HG02610 (cell line): Measurements from ENCODE around the gene CDC14A.
A peak's percentile ranks its signal among the peaks of the same experiment; 100 is the strongest.
"Not testable (repeated sequence)": the region's sequence is repeated elsewhere in the genome, so short reads cannot be mapped to it uniquely, and the experiment has no call there.

Source experiments
- ATAC-seq: cut with Tn5 transposase; IDR thresholded peaks from one replicate; pipeline ENCODE4 v1.9.1; 2021; ENCODE audit warnings: mild to moderate bottlenecking, moderate library complexity; ENCODE audit not compliant: unreplicated experiment

CDC14A gene

GRCh38 chr1:100352267-100353070 is at the start of gene CDC14A:
Gene CDC14A (plus strand): TSS chr1:100352506. CDS start chr1:100352955, 449 bp downstream.
- ATAC-seq, result peak; percentile 66

DNA sequence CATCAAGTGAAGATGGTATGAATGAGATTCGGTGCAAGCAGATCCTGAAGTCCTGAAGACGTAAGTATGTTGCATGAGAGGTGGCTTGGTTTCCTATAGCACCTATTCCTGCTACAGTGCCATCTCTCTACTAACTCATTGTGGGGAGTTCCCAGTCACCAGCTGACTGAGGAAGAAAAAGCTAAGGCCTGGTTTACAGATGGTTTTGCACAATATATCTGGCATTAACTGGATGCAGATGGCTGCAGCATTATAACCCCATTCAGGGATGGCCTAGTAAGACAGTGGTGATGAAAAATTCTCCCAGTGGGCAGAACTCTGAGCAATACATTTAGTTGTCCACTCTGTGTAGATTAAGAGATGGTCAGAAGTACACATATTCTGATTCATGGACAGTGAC is 49.6 kb upstream of the CDC14A start:
- ATAC-seq, result no peak

- ATAC-seq, result no peak
These were observed 48.1 kb upstream of the CDC14A start for GRCh38 chr1:100304227-100304626.

- ATAC-seq, result no peak
These were observed 47.4 kb upstream of the CDC14A start for GRCh38 chr1:100304921-100305320.

DNA sequence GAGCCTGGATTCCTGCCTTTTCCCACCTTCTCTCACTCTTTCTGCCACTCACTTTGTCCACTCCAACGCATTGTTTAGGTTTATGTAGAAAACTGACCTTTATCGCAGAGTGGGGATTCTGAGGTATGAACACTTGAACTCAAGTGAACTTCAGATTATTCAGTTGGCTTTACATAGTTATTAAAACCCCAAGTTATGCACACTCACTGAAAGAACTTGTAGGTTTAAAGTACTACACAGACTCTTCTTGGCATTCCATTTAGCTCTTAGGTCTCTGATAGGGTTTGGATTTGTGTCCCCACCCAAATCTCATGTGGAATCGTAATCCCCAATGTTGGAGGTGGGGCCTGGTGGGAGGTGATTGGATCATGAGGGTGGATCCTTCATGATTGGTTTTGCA is 46.4 kb upstream of the CDC14A start:
- ATAC-seq, result no peak

DNA sequence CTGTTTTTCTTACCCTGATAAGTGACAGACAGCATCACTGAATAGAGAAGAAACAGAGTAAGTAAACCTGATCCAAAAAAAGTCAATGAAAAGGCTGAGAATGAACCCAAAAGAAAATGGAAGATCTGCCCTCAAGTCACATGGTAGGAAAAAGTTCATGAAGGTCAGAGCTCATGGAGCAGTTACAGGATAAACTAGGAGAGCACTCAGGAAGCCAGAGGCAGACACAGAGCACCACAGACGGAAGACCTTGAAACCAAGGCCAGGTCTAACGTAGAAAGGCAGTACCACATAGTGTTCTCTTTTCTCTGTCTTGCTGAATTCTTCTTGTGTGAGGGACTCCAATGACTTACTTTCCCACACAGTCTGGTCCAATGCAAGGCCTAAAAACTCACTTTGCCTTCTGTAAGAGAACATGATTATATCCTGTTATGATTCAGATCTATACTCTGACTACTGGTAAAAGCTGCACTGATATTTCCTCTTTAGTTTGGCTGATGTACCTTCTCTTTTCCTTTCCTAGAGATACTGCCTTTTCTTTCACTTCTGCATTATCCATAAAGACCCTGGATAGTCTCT is 45.5 kb upstream of the CDC14A start:
- ATAC-seq, result no peak

- peak; percentile 87 for ATAC-seq
These were observed 43.5 kb upstream of the CDC14A start for GRCh38 chr1:100308777-100309176.

DNA sequence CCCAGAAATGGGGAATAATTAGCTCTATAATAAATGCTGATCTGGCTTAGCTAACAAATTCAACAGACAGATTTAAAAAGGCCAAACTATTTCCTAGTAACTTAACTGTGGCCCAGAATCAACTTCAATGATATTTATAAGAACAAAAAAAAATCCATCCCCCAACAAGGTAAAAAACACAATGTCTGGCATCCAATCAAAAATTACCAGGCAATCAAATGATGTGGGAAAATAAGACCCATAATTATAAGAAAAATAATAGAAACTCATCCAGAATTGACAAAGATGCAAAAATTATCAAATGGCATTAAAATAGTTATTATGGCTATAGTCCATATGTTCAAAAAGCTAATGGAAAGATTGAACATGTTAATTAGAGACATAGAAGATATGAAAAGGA is 42.4 kb upstream of the CDC14A start:
- ATAC-seq, result no peak

DNA sequence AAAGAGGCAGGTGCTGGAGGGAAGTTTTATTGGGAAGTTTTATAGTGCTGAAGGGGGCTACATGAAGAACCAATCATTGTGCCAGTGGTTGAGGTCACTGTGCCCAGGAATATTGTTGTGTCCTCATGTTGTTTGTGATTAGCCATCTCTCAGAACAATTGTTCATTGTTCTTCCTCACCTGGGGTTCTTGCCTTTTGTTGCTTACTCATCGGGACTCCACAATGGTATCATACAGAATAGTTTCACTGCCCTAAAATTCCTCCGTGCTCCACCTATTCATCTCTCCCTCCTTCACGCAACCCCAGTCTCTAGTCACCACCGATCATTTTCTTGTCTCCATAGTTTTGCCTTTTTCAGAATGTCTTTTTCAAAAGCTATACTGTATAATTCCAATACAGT is 38.9 kb upstream of the CDC14A start:
- no peak for ATAC-seq

DNA sequence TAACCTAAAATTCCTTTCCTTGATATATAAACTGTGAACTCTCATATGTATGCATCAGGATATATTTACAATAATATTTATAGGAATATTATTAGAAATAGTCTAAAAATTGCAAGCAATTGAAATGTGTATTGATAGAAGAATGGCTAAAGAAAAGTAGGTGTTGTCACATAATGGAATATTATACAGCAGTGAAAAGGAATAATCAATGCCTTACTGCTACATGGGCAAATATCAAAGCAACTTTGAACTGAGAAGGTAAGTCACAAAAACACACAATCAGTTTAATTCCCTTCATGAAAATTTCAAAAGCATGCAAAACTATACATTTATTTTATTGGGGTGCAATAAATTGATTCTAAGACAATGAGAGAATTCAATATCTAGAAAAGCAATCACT is 35.7 kb upstream of the CDC14A start:
- no peak for ATAC-seq

DNA sequence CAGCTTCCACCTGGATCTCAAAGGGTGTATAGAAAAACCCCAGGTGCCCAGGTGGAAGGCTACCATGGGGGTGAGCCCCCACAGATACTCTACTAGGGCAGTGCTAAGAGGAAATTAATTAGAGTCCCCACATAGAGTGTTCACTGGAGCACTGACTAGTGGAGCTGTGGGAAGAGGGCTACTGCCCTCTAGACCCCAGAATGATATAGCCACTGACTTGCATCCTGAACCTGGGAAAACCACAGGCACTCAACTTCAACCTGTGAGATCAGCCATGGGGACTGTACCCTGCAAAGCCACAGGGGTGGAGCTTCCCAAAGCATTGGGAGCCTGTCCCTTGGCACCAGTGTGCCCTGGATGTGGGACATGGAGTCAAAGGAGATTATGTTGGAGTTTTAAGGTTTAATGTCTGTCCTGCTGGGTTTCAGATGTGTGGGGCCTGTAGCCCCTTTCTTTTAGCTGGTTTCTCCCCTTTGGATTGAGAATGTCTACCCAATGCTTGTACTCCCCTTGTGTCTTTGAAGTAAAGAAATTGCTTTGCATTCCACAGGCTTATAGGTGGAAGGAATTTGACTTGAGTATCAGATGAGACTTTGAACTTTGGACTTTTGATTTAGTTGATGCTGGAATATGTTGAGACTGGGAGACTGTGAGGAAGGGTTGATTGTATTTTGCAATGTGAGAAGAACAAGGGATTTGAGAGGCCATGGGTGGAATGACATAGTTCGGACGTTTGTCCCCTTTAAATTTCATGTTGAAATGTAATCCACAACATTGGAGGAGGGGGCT is 31.8 kb upstream of the CDC14A start:
- no peak for ATAC-seq

DNA sequence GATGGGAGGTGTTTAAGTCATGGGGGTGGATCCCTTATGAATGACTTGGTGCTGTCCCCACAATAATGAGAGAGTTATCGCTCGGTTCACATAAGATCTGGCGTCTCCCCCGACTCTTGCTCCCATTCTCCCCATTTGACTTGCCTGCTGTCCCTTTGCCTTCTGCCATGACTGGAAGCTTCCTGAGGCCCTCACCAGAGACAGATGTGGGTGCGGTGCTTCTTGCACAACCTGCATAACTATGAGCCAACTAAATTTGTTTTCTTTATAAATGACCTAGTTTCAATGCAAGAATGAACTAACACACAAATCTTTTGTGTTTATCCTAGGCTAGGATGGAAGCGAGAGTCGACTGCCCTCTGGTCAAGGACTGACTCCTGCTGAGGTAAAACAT is 31.2 kb upstream of the CDC14A start:
- no peak for ATAC-seq

DNA sequence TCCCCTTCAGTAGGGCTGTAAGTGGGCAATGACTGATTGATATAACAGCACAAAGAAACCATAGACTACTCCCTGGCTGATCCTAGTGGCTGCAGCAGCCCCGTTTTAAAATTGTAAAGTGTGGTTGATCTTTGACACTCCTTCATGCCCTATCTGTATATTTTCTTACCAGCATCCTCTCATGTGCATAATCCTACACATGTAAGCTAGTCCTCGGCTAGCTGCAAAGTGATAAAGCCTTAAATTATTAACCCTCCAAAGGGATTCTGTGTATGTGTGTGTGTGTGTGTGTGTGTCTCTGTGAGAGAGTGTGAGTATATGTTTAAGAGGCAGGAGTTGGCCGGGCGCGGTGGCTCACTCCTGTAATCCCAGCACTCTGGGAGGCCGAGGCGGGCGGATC is 30.8 kb upstream of the CDC14A start:
- no peak for ATAC-seq

DNA sequence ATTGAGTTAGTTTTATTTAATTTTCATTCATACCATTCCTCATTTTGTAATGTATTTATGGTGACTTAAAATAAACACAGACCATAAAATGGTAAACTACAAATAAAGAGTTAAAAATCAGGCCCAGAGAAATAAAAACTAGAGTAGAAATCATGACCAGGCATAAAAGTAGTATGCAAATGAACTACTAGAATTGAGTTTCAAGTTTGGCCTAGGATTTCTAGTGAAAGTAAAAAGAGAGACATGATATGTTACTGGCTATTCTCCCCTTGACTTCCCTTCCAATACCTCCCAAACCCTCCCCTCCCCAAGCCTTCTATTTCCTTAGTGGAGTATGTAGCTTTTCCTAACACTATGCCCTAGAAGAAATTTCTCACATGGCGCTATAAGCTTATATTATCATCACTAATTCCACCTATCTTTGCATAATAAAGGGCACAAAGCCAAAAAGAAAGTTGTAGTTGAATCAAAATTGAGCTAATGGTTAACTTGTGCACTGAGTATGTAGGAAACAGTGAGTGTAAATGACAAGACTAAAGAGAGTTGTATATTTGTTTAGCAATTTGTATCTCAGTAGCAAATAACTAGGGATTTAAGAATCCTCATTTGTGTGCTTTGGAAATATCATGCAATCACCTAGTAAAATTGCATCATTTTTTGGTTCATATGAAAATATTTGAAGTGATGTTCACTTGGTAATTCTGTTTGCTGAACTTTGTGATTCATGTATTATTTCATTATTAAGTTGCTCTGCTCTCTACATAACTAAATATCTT is 29.7 kb upstream of the CDC14A start:
- no peak for ATAC-seq

GRCh38 chr1:100323419-100324106 is 28.7 kb upstream of the CDC14A start:
- ATAC-seq, result no peak

DNA sequence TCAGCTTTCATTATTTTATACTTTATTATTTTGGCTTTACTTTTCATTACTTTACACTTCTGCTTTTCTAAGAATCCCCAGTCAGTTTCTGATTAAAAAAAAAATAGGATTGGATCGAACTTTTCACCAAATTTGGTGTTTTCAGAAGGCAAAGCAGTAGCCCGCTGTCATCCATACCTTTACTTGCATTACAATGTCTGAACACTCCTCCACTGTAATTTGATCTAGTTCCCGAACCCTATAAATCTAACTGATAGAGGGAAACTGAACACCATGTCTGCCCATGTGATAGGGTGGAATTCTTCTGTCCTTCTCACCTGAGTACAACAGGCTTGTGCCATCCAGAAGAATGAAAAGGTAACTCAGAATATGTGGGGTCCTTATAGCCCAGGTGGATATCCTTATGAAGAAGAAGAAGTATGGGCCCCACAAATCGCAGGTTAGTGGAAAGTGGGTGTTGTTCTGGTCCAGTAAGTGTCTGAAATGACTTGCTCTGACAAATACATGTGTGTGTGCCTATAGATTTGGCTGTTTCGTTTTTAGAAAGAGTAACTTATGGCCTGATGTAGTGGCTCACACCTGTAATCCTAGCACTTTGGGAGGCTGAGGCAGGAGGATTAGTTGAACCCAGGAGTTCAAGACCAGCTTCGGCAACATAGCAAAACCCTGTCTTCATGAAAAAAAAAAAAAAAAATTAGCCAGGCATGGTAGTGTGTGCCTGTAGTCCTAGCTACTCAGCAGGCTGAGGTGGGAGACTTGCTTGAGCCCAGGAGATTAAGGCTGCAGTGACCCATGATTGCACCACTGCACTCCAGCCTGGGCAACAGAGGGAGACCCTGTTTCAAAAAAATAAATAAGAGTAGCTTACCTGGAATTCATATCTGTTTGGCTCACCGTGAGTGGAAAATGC is 26.6 kb upstream of the CDC14A start:
- ATAC-seq, result no peak

DNA sequence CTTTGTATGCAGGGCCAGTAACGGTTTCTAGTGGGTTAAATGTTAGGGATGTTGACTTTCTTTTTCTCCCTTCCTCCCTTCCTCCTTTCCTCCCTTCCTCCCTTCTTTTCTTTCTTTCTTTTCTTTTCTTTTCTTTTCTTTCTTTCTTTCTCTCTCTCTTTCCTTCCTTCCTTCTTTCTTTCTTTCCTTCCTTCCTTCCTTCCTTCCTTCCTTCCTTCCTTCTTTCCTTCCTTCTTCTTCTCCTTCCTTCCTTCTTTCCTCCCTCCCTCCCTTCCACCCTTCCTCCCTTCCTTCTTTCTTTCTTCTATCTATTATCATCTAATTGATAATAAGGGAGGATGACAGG is 26.0 kb upstream of the CDC14A start:
- ATAC-seq, result not testable (repeated sequence)

GRCh38 chr1:100328133-100328532 is 24.2 kb upstream of the CDC14A start:
- ATAC-seq, result no peak

GRCh38 chr1:100331146-100331545 is 21.2 kb upstream of the CDC14A start:
- not testable (repeated sequence) for ATAC-seq

- no peak for ATAC-seq
These were observed 20.0 kb upstream of the CDC14A start for GRCh38 chr1:100332331-100332730.
